Measurements from ENCODE around the gene SMIM5. TPM values are rescaled to one million over a fixed set of nuclear protein-coding genes. Genes with fewer than 3 reads are reported as not detected.

The SMIM5 gene
- total RNA-seq, 1 experiment from 2014 or later, result 0.09 TPM

GRCh38 chr17:75685499-75685898 is 52.3 kb downstream of the SMIM5 start:
- POLR2A ChIA-PET, result interaction anchor here (0.8 to 26.7 kb wide), 17 partner anchors 11 to 535 kb away, joined by 3 to 748 read pairs (median 10); partner anchors contain the start of genes ITGB4, RECQL5, SAP30BP and TRIM47
- peaks cover 18% of the 10 kb centered on the region for H3K36me3 Mint-ChIP-seq (ENCODE audit: insufficient read depth, unreplicated experiment)
- peaks cover 66% of the 10 kb centered on the region for H3K4me1 Mint-ChIP-seq (ENCODE audit: insufficient read depth, unreplicated experiment)
- intact Hi-C loops (cut with micrococcal nuclease), result no loop called here
- no peaks in the 10 kb centered on the region for H3K9me3 Mint-ChIP-seq (ENCODE audit: unreplicated experiment)
- BruUV-seq (replicated peaks), result TSS peak; percentile 82
- peak; percentile 40 for DNase-seq (ENCODE audit: unreplicated experiment)
- TF ChIP-seq, protein P1, sequence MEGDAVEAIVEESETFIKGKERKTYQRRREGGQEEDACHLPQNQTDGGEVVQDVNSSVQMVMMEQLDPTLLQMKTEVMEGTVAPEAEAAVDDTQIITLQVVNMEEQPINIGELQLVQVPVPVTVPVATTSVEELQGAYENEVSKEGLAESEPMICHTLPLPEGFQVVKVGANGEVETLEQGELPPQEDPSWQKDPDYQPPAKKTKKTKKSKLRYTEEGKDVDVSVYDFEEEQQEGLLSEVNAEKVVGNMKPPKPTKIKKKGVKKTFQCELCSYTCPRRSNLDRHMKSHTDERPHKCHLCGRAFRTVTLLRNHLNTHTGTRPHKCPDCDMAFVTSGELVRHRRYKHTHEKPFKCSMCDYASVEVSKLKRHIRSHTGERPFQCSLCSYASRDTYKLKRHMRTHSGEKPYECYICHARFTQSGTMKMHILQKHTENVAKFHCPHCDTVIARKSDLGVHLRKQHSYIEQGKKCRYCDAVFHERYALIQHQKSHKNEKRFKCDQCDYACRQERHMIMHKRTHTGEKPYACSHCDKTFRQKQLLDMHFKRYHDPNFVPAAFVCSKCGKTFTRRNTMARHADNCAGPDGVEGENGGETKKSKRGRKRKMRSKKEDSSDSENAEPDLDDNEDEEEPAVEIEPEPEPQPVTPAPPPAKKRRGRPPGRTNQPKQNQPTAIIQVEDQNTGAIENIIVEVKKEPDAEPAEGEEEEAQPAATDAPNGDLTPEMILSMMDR (IDR thresholded peaks at IDR 0.05; ENCODE audit: unreplicated experiment), result no peak
- H3K27ac Mint-ChIP-seq (ENCODE audit: low read depth, unreplicated experiment), result peak overlapping the region; percentile 97
- CTCF ChIA-PET, result interaction anchor here (0.8 to 12.7 kb wide), 2 partner anchors 9 to 63 kb away, joined by 4 to 152 read pairs; no protein-coding TSS in a partner anchor
- no peaks in the 10 kb centered on the region for H3K27me3 Mint-ChIP-seq (ENCODE audit: insufficient read depth, unreplicated experiment)
- peak overlapping the region; percentile 60 for H3K4me3 Mint-ChIP-seq (ENCODE audit: unreplicated experiment)

GRCh38 chr17:75688209-75688825 is 55.1 kb downstream of the SMIM5 start:
- intact Hi-C loops (cut with micrococcal nuclease), result no loop called here
- H3K4me3 Mint-ChIP-seq (ENCODE audit: unreplicated experiment), result peak overlapping the region; percentile 0
- no peaks in the 10 kb centered on the region for H3K27me3 Mint-ChIP-seq (ENCODE audit: insufficient read depth, unreplicated experiment)
- POLR2A ChIA-PET, result interaction anchor here (0.8 to 26.7 kb wide), 8 partner anchors 19 to 168 kb away, joined by 4 to 748 read pairs (median 9); partner anchors contain the start of genes ITGB4, RECQL5, SAP30BP and WBP2
- no peaks in the 10 kb centered on the region for H3K9me3 Mint-ChIP-seq (ENCODE audit: unreplicated experiment)
- CTCF ChIA-PET, result interaction anchor here (1.5 to 2.7 kb wide), 3 partner anchors 8 to 62 kb away, joined by 3 to 11 read pairs (median 10); partner anchors contain the start of gene ITGB4
- peaks cover 35% of the 10 kb centered on the region for H3K36me3 Mint-ChIP-seq (ENCODE audit: insufficient read depth, unreplicated experiment)
- TF ChIP-seq, protein P1 (IDR thresholded peaks at IDR 0.05; ENCODE audit: unreplicated experiment), result no peak
- H3K27ac Mint-ChIP-seq (ENCODE audit: low read depth, unreplicated experiment), result peak overlapping the region; percentile 90
- peak; percentile 81 for DNase-seq (ENCODE audit: unreplicated experiment)
- BruUV-seq (replicated peaks), result TSS peak; percentile 12
- H3K4me1 Mint-ChIP-seq (ENCODE audit: insufficient read depth, unreplicated experiment), result peaks cover 75% of the 10 kb centered on the region

DNA sequence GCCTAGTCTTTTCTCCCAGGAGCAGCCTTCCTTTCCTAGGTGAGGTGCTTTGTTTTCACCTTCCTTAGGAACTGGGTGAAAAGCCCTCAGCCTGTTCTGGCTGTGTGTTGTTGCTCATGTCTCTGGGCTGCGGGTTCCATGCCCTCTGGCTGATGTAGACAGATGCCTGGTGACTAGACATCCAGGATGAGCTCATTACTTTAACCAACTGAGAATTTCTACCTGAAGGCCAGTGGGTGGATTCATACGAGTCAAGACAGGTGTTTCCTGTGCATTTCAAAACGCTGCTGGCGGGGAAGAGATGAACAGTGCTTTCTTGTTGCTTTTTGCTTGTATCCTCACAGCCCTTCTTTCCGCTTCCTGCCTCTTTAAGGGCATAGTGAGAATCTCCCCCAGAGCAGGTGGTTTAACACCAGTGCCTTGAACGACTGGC is 56.2 kb downstream of the SMIM5 start:
- POLR2A ChIA-PET, result interaction anchor here (0.5 to 26.7 kb wide), 11 partner anchors 18 to 166 kb away, joined by 3 to 748 read pairs (median 7); partner anchors contain the start of genes ITGB4, RECQL5, SAP30BP and WBP2
- BruUV-seq (replicated peaks), result no TSS peak
- intact Hi-C loops (cut with micrococcal nuclease), result no loop called here
- Mint-ChIP-seq H3K4me1 (ENCODE audit: insufficient read depth, unreplicated experiment) (peaks cover 75% of the 10 kb centered on the region), H3K36me3 (ENCODE audit: insufficient read depth, unreplicated experiment) (peaks cover 37% of the 10 kb centered on the region), H3K27me3 (ENCODE audit: insufficient read depth, unreplicated experiment) (no peaks in the 10 kb centered on the region), H3K9me3 (ENCODE audit: unreplicated experiment) (no peaks in the 10 kb centered on the region), H3K4me3 (ENCODE audit: unreplicated experiment) (peak overlapping the region; percentile 61), H3K27ac (ENCODE audit: low read depth, unreplicated experiment) (peak overlapping the region; percentile 90)
- peak; percentile 94 for DNase-seq (ENCODE audit: unreplicated experiment)
- TF ChIP-seq, protein P1 (IDR thresholded peaks at IDR 0.05; ENCODE audit: unreplicated experiment), result no peak
- CTCF ChIA-PET, result interaction anchor here (0.5 to 2.7 kb wide), 5 partner anchors 10 to 148 kb away, joined by 3 to 11 read pairs (median 5); partner anchors contain the start of gene ITGB4

Other genes with a start within 250 kb of the SMIM5 start
- gene GRB2, start 227.8 kb upstream of the SMIM5 start, total RNA-seq (2022), result 67.1 and 74.6 TPM in 2 replicates
- gene TMEM94, start 176.8 kb upstream of the SMIM5 start, total RNA-seq (2022), result 42.8 and 46.5 TPM in 2 replicates
- gene CASKIN2, start 117.9 kb upstream of the SMIM5 start, total RNA-seq (2022), result 19.2 and 19.8 TPM in 2 replicates
- gene TSEN54, start 116.9 kb upstream of the SMIM5 start, total RNA-seq (2022), result 13.3 and 15.6 TPM in 2 replicates
- 19.8 and 21.2 TPM in 2 replicates for gene LLGL2, start 107.7 kb upstream of the SMIM5 start, total RNA-seq (2022)
- 10.9 and 16.9 TPM in 2 replicates for gene MYO15B, start 45.6 kb upstream of the SMIM5 start, total RNA-seq (2022)
- gene RECQL5, start 33.7 kb downstream of the SMIM5 start, total RNA-seq (2022), result 36.3 and 47.9 TPM in 2 replicates
- gene SAP30BP, start 33.9 kb downstream of the SMIM5 start, total RNA-seq (2022), result 108 and 123 TPM in 2 replicates
- 727 and 1,054 TPM in 2 replicates for gene ITGB4, start 88.0 kb downstream of the SMIM5 start, total RNA-seq (2022)
- gene GALK1, start 131.8 kb downstream of the SMIM5 start, total RNA-seq (2022), result 8.7 and 9.8 TPM in 2 replicates
- 12.3 and 16.0 TPM in 2 replicates for gene UNK, start 151.4 kb downstream of the SMIM5 start, total RNA-seq (2022)
- gene UNC13D, start 211.0 kb downstream of the SMIM5 start, total RNA-seq (2022), result 3.5 and 7.6 TPM in 2 replicates
- 55.7 and 97.9 TPM in 2 replicates for gene WBP2, start 221.9 kb downstream of the SMIM5 start, total RNA-seq (2022)
- 23.6 and 25.7 TPM in 2 replicates for gene TRIM47, start 245.1 kb downstream of the SMIM5 start, total RNA-seq (2022)

Data from MCF 10A (cell line).